Left lung (tissue), 10 donors: Measurements from ENCODE around the gene C16orf82. TPM values are rescaled to one million over a fixed set of nuclear protein-coding genes. Genes with fewer than 3 reads are reported as not detected.

ENCODE experiments used
- ATAC-seq: fragments of 200-7000 bp; cut with Tn5 transposase; one replicate; pipeline ENCODE4 v1.9.1; 2020; ENCODE audit warnings: moderate library complexity
- DNase-seq, 4 donors: peaks; one replicate each; pipeline ENCODE4 v3.0.0-alpha.2; 2013 to 2020
- H3K27ac ChIP-seq, 2 donors: fragments of 200-600 bp; sonication (generic) in 1 of 2; one replicate each; pipeline versions ENCODE4 v1.5.0 to v1.8.0; 2020 to 2021
- H3K27me3 ChIP-seq, 2 donors: fragments of 200-600 bp; sonication (generic) in 1 of 2; one replicate each; pipeline versions ENCODE4 v1.5.0 to v1.8.0; 2020 to 2021
- H3K36me3 ChIP-seq, 2 donors: fragments of 200-600 bp; sonication (generic) in 1 of 2; one replicate each; pipeline versions ENCODE4 v1.5.0 to v1.8.0; 2020 to 2021
- H3K4me1 ChIP-seq, 2 donors: fragments of 200-600 bp; one replicate each; pipeline ENCODE4 v1.8.0; 2021
- H3K4me3 ChIP-seq, 2 donors: fragments of 200-600 bp; sonication (generic) in 1 of 2; one replicate each; pipeline versions ENCODE4 v1.5.0 to v1.8.0; 2020 to 2021; ENCODE audit warnings: mild to moderate bottlenecking in 1 of 2
- H3K9me3 ChIP-seq, 2 donors: fragments of 200-600 bp; sonication (generic) in 1 of 2; one replicate each; pipeline versions ENCODE4 v1.5.0 to v1.8.0; 2020 to 2021
- CTCF ChIP-seq, 2 donors: fragments of 200-600 bp; sonication (generic) in 1 of 2; IDR thresholded peaks; one replicate each; pipeline versions ENCODE4 v1.5.0 to v1.8.0; 2021; ENCODE audit warnings: antibody characterized with exemption in 2 of 2
- intact Hi-C, 2 donors: fragments of 100-400 bp; cut with DNase I; formaldehyde crosslinking; loops; one replicate each; pipeline versions ENCODE4 v1.11.2 to v1.14.2; 2022
- polyA plus RNA-seq, 6 donors: library from polyadenylated mRNA; unstranded; fragments of 120-200 nt; gene quantifications; one replicate each; pipeline ENCODE4 v1.2.1, GENCODE V29; 2013; ENCODE audit not compliant: insufficient read length in 6 of 6
- total RNA-seq, 2 donors: library from RNA; stranded (reverse); fragmentation: NEBNext Ultra II Directional; extraction: Animal tissue kit (Norgen Biotek cat#: 25700); gene quantifications; one replicate each; pipeline ENCODE4 v1.2.1, GENCODE V29; 2021
- donor health status: DM: no; HTN: yes; CAD: no.
- donor health status: DM: no; HTN: no; CAD: no.

Gene C16orf82
- total and polyA plus RNA-seq, 8 donors: not detected

- TF ChIP-seq CTCF (IDR thresholded peaks at IDR 0.05): no peak
- intact Hi-C loops: no loop called here
- no peaks in the 10 kb centered on the region for H3K36me3 ChIP-seq
- no peak for ATAC-seq
- H3K27me3 ChIP-seq: peaks cover 0 to 21% of the 10 kb centered on the region in 2 donors
- peaks cover 0 to 3% of the 10 kb centered on the region in 2 donors for H3K9me3 ChIP-seq
- H3K4me3 ChIP-seq: no peak overlapping the region
- DNase-seq: no peak
- peaks cover 0 to 8% of the 10 kb centered on the region in 2 donors for H3K4me1 ChIP-seq
- no peak overlapping the region for H3K27ac ChIP-seq
These were observed 45.5 kb downstream of the C16orf82 start for GRCh38 chr16:27112093-27112811.

GRCh38 chr16:27113341-27113841 lies 46.7 kb downstream of the C16orf82 start:
- Histone ChIP-seq H3K36me3 (no peaks in the 10 kb centered on the region), H3K9me3 (peaks cover 0 to 3% of the 10 kb centered on the region in 2 donors), H3K27ac (no peak overlapping the region), H3K27me3 (peaks cover 0 to 20% of the 10 kb centered on the region in 2 donors), H3K4me1 (peaks cover 0 to 8% of the 10 kb centered on the region in 2 donors), H3K4me3 (no peak overlapping the region)
- ATAC-seq (no peak), DNase-seq (no peak)
- intact Hi-C loops: no loop called here
- TF ChIP-seq CTCF (IDR thresholded peaks at IDR 0.05): no peak

GRCh38 chr16:27114006-27114405 lies 47.3 kb downstream of the C16orf82 start:
- peaks cover 0 to 8% of the 10 kb centered on the region in 2 donors for H3K4me1 ChIP-seq
- TF ChIP-seq CTCF (IDR thresholded peaks at IDR 0.05): no peak
- H3K4me3 ChIP-seq: no peak overlapping the region
- DNase-seq (no peak), ATAC-seq (no peak)
- H3K9me3 ChIP-seq: peaks cover 0 to 3% of the 10 kb centered on the region in 2 donors
- no peak overlapping the region for H3K27ac ChIP-seq
- intact Hi-C loops: no loop called here
- peaks cover 0 to 14% of the 10 kb centered on the region in 2 donors for H3K27me3 ChIP-seq
- no peaks in the 10 kb centered on the region for H3K36me3 ChIP-seq

GRCh38 chr16:27118526-27118925 lies 51.8 kb downstream of the C16orf82 start:
- no peak overlapping the region for H3K27ac ChIP-seq
- ATAC-seq: no peak
- no peaks in the 10 kb centered on the region for H3K36me3 ChIP-seq
- no peak overlapping the region for H3K4me3 ChIP-seq
- intact Hi-C loops: no loop called here
- no peaks in the 10 kb centered on the region for H3K4me1 ChIP-seq
- TF ChIP-seq CTCF (IDR thresholded peaks at IDR 0.05): no peak
- no peak for DNase-seq
- H3K27me3 ChIP-seq: no peaks in the 10 kb centered on the region
- H3K9me3 ChIP-seq: peaks cover 0 to 17% of the 10 kb centered on the region in 2 donors

Other genes with a start within 250 kb of the C16orf82 start
- 1 to 10 TPM; 5.2 to 7.6 TPM for gene KDM8, start 136.6 kb downstream of the C16orf82 start, total RNA-seq
- gene KDM8, start 136.6 kb downstream of the C16orf82 start, polyA plus RNA-seq: 1 to 10 TPM; 8.0 to 9.9 (median 9.2) TPM
- 10 to 100 TPM; 48.6 to 52.7 TPM for gene NSMCE1, start 201.8 kb downstream of the C16orf82 start, total RNA-seq
- gene NSMCE1, start 201.8 kb downstream of the C16orf82 start, polyA plus RNA-seq: 10 to 100 TPM; 61.5 to 71.7 (median 67.0) TPM
- gene IL4R, start 247.0 kb downstream of the C16orf82 start, total RNA-seq: 100 to 1,000 TPM in 1 of 2 donors, 10 to 100 TPM in 1; 80.3 to 133 TPM
- 10 to 100 TPM; 29.4 to 44.2 (median 35.3) TPM for gene IL4R, start 247.0 kb downstream of the C16orf82 start, polyA plus RNA-seq